H1 (cell line): ENCODE results near the gene CALR. TPM values are rescaled to one million over a fixed set of nuclear protein-coding genes. Genes with fewer than 3 reads are reported as not detected.

ENCODE experiments used
- YY1 ChIP-seq: IDR thresholded peaks from 2 replicates; pipeline ENCODE4 v1.6.1; 2011; ENCODE audit warnings: low read depth, mild to moderate bottlenecking, low read length
- polyA plus RNA-seq, 7 experiments: library from polyadenylated mRNA; depleted of rRNA in 3 of 7; stranded (reverse) in 5 of 7; unstranded in 2 of 7; fragments of >200 nt in 5 of 7; fragments of 200-250 nt in 2 of 7; gene quantifications; 1 replicate in 5 of 7; 2 replicates in 1 of 7; 4 replicates in 1 of 7; pipeline versions ENCODE4 v1.2.1 to v1.2.3, GENCODE V29; 2011 to 2013; ENCODE audit warnings: missing spikeins in 2 of 7, mixed read lengths in 2 of 7
- total RNA-seq: library from RNA; stranded (reverse); fragmentation: NEBNext Ultra II Directional; extraction: Animal tissue kit (Norgen Biotek cat#: 25700); gene quantifications from 2 replicates; pipeline ENCODE4 v1.2.1, GENCODE V29; 2021

CALR gene
- total and polyA plus RNA-seq, 2 of the 8 experiments (the other 6 are each of a cell fraction or from before 2014, with no cell fraction given): 591 to 1,155 TPM

DNA sequence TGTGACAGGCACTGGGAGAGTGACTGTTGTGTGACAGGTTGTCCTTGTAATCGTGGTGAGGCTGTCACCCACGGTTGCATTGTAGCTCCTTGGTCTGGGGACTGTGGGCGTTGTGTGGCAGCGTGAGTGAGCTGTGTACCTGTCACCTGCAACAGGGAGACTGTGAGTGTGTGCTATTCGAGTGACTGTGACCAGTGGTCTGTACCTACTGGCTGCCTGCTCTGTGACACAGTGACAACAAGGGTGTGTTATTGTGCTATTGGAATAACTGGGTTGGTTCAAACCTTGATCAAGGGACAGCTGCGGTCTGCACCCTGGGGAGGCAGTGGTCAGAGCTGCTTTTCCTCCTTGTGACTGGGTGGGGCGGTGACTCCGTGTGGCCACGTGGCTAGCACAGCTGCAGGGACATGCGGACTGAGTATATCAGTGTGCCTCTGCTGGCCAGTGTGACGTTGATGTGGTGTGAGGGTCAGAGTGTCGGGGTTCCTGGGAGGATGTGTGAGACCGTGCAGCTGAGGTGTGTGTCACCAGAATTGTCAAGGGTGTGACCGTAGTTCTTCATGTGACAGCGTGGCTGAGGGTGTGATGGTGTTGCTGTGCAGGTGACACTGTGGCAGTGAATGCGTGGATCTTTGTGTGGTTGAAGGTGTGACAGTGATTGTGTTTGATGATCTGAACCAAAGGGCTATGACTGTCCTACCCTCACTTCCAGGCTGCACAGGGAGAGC lies 46.8 kb downstream of the CALR start (continued):
- no peak for TF ChIP-seq YY1
